BJ (cell line): Measurements from ENCODE around the gene NIN. TPM values are rescaled to one million over a fixed set of nuclear protein-coding genes. Genes with fewer than 3 reads are reported as not detected.

ENCODE experiments used
- CTCF ChIA-PET: fragments of 350-600 bp; formaldehyde crosslinking; extraction: SDS; loops from one replicate; lab custom pipeline; 2021; ENCODE audit warnings: antibody characterized with exemption, inconsistent platforms; lab: Yijun Ruan, JAX
- POLR2A ChIA-PET: fragments of 300-600 bp; sonication (Branson Sonifier 250); formaldehyde crosslinking; extraction: SDS; loops from one replicate; lab custom pipeline; 2021; ENCODE audit warnings: antibody characterized with exemption; lab: Charles Lee
- DNase-seq: peaks from one replicate; pipeline ENCODE4 v3.0.0-alpha.2; 2011; ENCODE audit warnings: low read depth
- H3K27me3 ChIP-seq: 2 replicates; pipeline ENCODE4 v1.6.0; 2011; ENCODE audit warnings: low read length; ENCODE audit not compliant: control insufficient read depth, insufficient read depth
- H3K36me3 ChIP-seq: 2 replicates; pipeline ENCODE4 v1.5.1; 2011; ENCODE audit warnings: low read length; ENCODE audit not compliant: control insufficient read depth, insufficient read depth
- H3K4me3 ChIP-seq: 2 replicates; pipeline ENCODE4 v1.5.1; 2011; ENCODE audit warnings: low read depth, mild to moderate bottlenecking, control low read depth, low read length
- polyA plus RNA-seq: library from polyadenylated mRNA; depleted of rRNA; stranded (reverse); fragments of >200 nt; gene quantifications from 2 replicates; pipeline ENCODE4 v1.2.3, GENCODE V29; 2011
- TF ChIP-seq, protein P1 (sequence below): IDR thresholded peaks from 2 replicates; pipeline ENCODE4 v1.5.1; 2011; ENCODE audit warnings: low read depth, mild to moderate bottlenecking, control low read depth, inconsistent platforms, low read length, moderate library complexity; ENCODE audit not compliant: insufficient read depth

NIN gene
- polyA plus RNA-seq, 1 experiment = 11.4 TPM

DNA sequence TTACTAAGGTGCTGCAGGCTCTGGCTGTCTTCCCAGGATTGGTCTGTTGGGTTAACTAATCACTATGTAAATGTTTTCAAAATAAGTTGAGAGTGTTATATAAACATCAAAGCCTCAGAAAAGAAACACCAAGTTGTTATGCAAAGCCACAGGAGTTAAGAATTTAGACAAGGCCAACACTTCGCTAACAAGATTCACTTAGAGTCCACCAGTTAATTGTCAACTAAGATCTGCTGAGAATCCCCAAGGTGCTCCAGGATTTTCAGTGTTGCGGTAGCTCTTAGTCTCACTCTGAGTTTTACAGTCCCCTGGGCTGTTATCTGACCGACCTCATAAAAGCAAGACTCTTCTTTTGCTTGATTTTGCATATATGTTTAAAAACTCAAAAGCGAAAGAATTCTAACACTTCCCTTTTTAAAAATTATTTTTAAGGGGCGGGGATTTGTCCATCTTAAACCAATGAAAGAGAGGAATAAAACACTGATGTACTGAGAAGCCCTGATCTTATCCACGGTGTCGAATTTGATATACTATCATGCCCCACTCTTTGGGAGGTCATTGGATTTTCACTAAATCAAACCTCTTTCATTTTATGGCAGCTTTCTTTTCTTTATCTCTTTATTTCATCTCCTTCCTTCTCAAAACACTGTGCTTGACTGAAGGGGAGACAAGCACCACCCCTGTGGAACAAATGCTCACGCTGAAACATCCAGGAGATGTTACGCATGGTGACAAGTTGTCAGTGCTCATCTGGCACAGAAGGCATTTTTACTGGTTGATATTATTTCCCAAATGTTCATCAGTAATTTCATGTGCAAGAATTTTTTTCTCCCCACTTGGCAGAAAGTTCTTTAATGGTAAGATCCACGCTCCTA lies 7.0 kb downstream of the NIN start:
- POLR2A ChIA-PET = no interaction called here
- Histone ChIP-seq H3K36me3 (no peaks in the 10 kb centered on the region), H3K4me3 (no peak overlapping the region), H3K27me3 (no peaks in the 10 kb centered on the region)
- CTCF ChIA-PET = interaction anchor here (0.8 kb wide), 1 partner anchor 285 kb away, joined by 3 read pairs; no protein-coding TSS in a partner anchor
- DNase-seq = no peak
- TF ChIP-seq, protein P1, sequence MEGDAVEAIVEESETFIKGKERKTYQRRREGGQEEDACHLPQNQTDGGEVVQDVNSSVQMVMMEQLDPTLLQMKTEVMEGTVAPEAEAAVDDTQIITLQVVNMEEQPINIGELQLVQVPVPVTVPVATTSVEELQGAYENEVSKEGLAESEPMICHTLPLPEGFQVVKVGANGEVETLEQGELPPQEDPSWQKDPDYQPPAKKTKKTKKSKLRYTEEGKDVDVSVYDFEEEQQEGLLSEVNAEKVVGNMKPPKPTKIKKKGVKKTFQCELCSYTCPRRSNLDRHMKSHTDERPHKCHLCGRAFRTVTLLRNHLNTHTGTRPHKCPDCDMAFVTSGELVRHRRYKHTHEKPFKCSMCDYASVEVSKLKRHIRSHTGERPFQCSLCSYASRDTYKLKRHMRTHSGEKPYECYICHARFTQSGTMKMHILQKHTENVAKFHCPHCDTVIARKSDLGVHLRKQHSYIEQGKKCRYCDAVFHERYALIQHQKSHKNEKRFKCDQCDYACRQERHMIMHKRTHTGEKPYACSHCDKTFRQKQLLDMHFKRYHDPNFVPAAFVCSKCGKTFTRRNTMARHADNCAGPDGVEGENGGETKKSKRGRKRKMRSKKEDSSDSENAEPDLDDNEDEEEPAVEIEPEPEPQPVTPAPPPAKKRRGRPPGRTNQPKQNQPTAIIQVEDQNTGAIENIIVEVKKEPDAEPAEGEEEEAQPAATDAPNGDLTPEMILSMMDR = no peak

DNA sequence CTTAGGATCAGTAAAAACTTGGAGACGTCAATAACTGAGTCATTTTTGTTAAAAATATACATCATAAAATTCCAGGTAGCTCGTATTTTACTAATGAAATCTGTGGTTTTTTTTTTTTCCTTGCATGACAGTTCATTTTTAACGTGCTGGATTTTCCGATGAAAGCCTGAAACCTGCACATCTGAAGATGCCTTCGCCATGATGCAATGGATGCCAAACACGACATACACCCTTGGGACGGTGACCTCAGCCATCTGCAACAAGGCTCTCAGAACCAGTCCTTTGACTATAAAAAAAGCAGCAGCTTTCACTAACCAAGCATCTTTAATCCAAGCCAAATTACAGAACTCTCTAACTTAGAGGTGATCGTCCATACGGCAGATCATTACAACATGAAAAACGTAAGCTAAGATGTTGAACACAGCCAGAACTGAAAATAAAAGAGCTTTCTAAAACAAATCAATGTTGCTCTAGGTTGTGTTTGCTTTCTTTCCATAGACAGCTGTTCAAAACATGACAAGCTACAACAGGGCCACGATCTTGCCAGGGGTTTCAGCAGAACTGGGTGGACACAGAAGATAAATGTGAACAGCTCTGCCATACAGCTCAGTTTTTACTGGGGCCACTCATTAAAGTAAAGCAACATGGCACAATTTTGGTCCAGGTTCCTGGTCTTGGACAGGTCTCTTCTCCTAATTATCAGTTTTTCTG lies 7.8 kb downstream of the NIN start:
- TF ChIP-seq, protein P1 = no peak
- POLR2A ChIA-PET = no interaction called here
- CTCF ChIA-PET = interaction anchor here (0.8 kb wide), 1 partner anchor 284 kb away, joined by 3 read pairs; no protein-coding TSS in a partner anchor
- Histone ChIP-seq H3K36me3 (no peaks in the 10 kb centered on the region), H3K27me3 (no peaks in the 10 kb centered on the region), H3K4me3 (no peak overlapping the region)
- no peak for DNase-seq

DNA sequence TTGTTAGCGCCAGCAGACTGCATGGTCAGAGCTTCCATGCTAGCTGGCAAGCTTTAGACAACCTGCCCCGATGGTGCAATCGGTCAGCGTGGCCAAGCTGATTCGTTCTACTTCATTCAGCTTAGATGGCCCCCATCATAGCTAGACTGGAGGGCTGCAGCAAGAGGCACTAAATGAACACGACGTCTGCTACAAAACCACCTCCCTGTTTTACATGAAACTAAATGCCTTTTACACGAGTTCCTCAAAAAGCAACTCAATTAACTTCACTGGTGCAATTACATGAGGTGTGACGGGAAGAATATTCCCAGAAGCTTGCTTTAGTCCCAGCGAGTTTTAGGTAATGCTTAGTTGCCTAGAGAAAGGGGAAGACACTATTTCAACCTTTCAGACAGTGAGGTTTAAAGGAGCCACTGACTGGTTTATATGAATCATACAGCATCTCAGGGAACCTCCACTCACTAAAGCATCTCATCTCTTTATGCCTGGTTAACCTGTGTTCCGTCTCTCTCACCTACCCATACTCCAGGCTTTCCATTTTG lies 8.4 kb downstream of the NIN start:
- ChIA-PET POLR2A (no interaction called here), CTCF (no interaction called here)
- TF ChIP-seq, protein P1 = no peak

DNA sequence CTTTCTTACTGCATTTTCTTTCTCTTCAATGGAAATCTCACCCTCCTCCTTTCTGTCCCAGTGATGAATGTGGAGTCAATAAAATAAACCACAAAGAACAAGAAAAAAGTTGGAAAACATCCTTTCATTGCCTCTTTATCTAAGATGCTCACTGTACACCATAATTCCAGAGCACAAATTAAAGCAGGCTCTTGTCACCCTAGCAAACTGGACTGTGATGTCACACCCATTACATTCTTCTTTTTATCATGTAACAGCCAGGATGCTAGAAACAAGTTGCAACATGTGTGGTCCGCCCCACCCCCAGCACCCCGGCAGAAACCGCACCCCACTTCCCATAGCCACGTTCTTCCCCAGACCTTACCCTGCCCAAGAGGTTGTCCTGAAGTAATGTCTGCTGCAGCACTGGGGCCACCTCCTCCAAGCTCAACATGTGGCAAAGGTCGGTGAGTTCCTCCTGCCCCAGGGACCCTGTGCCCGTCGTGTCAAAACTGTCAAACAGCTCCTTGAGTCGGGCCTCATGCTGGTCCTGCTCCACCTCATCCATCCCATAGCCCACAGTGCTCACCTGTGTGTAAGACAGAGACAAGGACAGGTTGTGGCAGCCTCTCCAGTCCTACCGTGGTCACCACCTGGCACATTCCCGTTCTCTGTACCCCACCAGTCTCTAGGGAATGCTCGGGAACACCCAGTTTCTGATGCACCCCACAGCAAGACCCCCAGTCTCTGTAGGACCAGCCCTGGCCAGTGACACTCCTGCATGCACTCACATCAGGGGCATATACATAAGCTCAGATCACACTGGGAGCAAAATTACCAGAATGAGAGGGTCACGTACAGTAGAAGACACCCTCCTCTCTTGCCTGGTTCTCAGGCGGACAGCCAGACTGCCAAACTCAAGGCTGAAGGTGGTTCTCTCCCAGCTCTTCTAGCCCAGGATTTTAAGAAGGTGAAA lies 9.2 kb downstream of the NIN start:
- TF ChIP-seq, protein P1 = no peak
- POLR2A ChIA-PET = interaction anchor here (0.6 to 0.7 kb wide), 2 partner anchors 435 to 823 kb away, joined by 4 to 5 read pairs; no protein-coding TSS in a partner anchor
- Histone ChIP-seq H3K36me3 (no peaks in the 10 kb centered on the region), H3K4me3 (no peak overlapping the region), H3K27me3 (no peaks in the 10 kb centered on the region)
- no peak for DNase-seq
- CTCF ChIA-PET = interaction anchor here (1.5 kb wide), 1 partner anchor 10 kb away, joined by 4 read pairs; no protein-coding TSS in a partner anchor

More for the DNA sequence above, 8.4 kb downstream of the NIN start:
- Histone ChIP-seq H3K27me3 (no peaks in the 10 kb centered on the region), H3K36me3 (no peaks in the 10 kb centered on the region), H3K4me3 (no peak overlapping the region)
- no peak for DNase-seq
